Smooth muscle cell (in vitro differentiated cells): ENCODE results near the gene EVA1A. TPM values are rescaled to one million over a fixed set of nuclear protein-coding genes. Genes with fewer than 3 reads are reported as not detected.

Source experiments
- DNase-seq: peaks from one replicate; lab custom pipeline; 2025; ENCODE audit not compliant: unreplicated experiment; lab: John Stamatoyannopoulos, UW
- H2AFZ ChIP-seq: fragments of 200-600 bp; sonication (generic); 2 replicates; pipeline ENCODE4 v1.6.0; 2016; ENCODE audit warnings: antibody characterized with exemption, low read depth, mild to moderate bottlenecking
- H3F3A ChIP-seq: fragments of 200-600 bp; sonication (generic); 2 replicates; pipeline ENCODE4 v1.6.0; 2017; ENCODE audit warnings: antibody characterized with exemption, low read depth
- H3K27ac ChIP-seq: fragments of 200-600 bp; sonication (generic); 2 replicates; pipeline ENCODE4 v1.5.1; 2016; ENCODE audit warnings: low read depth, mild to moderate bottlenecking
- H3K27me3 ChIP-seq: fragments of 200-600 bp; sonication (generic); 2 replicates; pipeline ENCODE4 v1.6.1; 2016; ENCODE audit warnings: low read depth, mild to moderate bottlenecking
- H3K36me3 ChIP-seq: fragments of 200-600 bp; sonication (generic); 2 replicates; pipeline ENCODE4 v1.5.1; 2016; ENCODE audit warnings: low read depth
- H3K4me1 ChIP-seq: fragments of 200-600 bp; sonication (generic); 2 replicates; pipeline ENCODE4 v1.5.1; 2016; ENCODE audit warnings: low read depth
- H3K4me2 ChIP-seq: fragments of 200-600 bp; sonication (generic); 2 replicates; pipeline ENCODE4 v1.6.0; 2016; ENCODE audit warnings: mild to moderate bottlenecking
- H3K4me3 ChIP-seq: fragments of 200-600 bp; sonication (generic); 2 replicates; pipeline ENCODE4 v1.5.1; 2016; ENCODE audit warnings: mild to moderate bottlenecking
- H3K79me2 ChIP-seq: fragments of 200-600 bp; sonication (generic); 2 replicates; pipeline ENCODE4 v1.6.0; 2016; ENCODE audit warnings: low read depth, mild to moderate bottlenecking
- H3K9ac ChIP-seq: fragments of 200-600 bp; sonication (generic); 2 replicates; pipeline ENCODE4 v1.6.0; 2016; ENCODE audit warnings: low read depth
- H3K9me3 ChIP-seq: fragments of 200-600 bp; sonication (generic); replicated peaks from 2 replicates; pipeline ENCODE4 v1.5.1; 2016; ENCODE audit warnings: low read depth
- H4K20me1 ChIP-seq: fragments of 200-600 bp; sonication (generic); 2 replicates; pipeline ENCODE4 v1.6.0; 2016; ENCODE audit warnings: low read depth
- WGBS: methylation state at CpG from one replicate; pipeline ENCODE4 v1.1.7; 2016; ENCODE audit warnings: low lambda C conversion rate; 5-methylcytosine and 5-hydroxymethylcytosine counted together
- polyA plus RNA-seq: library from polyadenylated mRNA; unstranded; fragments of >200 nt; fragmentation: Nextera tagmentation; extraction: Ambion mirVana; gene quantifications from 2 replicates; pipeline ENCODE4 v1.2.1, GENCODE V29; 2016
- total RNA-seq: library from RNA; depleted of rRNA; stranded (reverse); fragments of >200 nt; gene quantifications from 2 replicates; pipeline ENCODE4 v1.2.3, GENCODE V29; 2014
- TF ChIP-seq, protein P1 (sequence below): fragments of 200-600 bp; sonication (generic); IDR thresholded peaks from 2 replicates; pipeline ENCODE4 v1.5.1; 2017; ENCODE audit warnings: borderline replicate concordance, mild to moderate bottlenecking, antibody characterized with exemption; ENCODE audit not compliant: insufficient read depth, poor library complexity, severe bottlenecking

EVA1A gene
- total and polyA plus RNA-seq, 2 experiments from 2014 or later = 84.1 to 89.2 TPM

DNA sequence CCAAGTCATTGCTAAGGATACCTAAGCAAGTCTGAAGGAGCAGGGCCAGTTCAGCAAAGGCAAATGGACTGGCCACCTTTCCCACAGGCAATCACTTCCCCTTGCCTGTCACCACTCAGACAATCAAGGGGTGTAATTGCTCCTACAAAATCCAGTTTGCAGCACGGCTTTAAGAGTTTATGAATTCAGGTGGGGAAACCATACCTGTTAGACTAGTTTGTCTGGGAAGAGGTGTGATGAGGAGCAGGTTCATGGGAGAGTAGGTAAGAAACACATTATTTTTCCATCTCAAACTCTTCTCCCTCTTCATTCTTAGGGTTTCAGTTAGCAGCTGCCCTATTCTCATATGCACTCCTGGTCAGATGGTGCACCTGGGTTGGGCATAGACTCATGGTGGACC is 102.5 kb downstream of the EVA1A start:
- Histone ChIP-seq H3F3A (no peaks in the 10 kb centered on the region), H4K20me1 (no peaks in the 10 kb centered on the region), H3K9ac (no peak overlapping the region), H3K4me2 (no peak overlapping the region), H3K9me3 (no peaks in the 10 kb centered on the region), H3K27me3 (no peaks in the 10 kb centered on the region), H3K27ac (no peak overlapping the region), H3K4me3 (no peak overlapping the region), H2AFZ (no peak overlapping the region), H3K79me2 (no peaks in the 10 kb centered on the region), H3K36me3 (no peaks in the 10 kb centered on the region), H3K4me1 (peaks cover 41% of the 10 kb centered on the region)
- 79% methylated on average over 1 of the region's 1 CpG for WGBS
- no peak for DNase-seq
- TF ChIP-seq, protein P1, sequence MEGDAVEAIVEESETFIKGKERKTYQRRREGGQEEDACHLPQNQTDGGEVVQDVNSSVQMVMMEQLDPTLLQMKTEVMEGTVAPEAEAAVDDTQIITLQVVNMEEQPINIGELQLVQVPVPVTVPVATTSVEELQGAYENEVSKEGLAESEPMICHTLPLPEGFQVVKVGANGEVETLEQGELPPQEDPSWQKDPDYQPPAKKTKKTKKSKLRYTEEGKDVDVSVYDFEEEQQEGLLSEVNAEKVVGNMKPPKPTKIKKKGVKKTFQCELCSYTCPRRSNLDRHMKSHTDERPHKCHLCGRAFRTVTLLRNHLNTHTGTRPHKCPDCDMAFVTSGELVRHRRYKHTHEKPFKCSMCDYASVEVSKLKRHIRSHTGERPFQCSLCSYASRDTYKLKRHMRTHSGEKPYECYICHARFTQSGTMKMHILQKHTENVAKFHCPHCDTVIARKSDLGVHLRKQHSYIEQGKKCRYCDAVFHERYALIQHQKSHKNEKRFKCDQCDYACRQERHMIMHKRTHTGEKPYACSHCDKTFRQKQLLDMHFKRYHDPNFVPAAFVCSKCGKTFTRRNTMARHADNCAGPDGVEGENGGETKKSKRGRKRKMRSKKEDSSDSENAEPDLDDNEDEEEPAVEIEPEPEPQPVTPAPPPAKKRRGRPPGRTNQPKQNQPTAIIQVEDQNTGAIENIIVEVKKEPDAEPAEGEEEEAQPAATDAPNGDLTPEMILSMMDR = no peak

GRCh38 chr2:75456825-75457224 is 103.9 kb downstream of the EVA1A start:
- 75% methylated on average over 4 of the region's 4 CpGs for WGBS

DNA sequence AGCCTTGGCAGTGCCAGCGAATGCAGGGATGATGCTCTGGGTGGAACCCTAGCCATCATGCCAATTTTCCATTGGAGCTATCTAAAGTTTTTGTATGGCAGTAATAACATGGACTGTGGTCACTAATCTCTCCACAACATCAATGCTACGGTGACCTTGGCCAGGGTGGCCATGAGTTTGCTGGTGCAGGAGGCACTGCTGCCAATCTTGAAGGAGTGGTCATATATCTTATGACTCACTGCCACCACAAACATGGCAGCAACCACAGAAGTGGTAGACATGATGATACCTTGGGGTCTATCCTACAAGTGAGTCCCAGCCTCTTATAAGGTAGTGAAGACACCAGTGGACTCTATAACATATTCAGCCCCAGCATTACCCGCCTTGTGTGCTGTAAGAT is 104.6 kb downstream of the EVA1A start:
- no peaks in the 10 kb centered on the region for H3K79me2 ChIP-seq
- H3K9ac ChIP-seq = no peak overlapping the region
- no peaks in the 10 kb centered on the region for H4K20me1 ChIP-seq
- DNase-seq = no peak
- H3F3A ChIP-seq = no peaks in the 10 kb centered on the region
- no peak overlapping the region for H2AFZ ChIP-seq
- no peak overlapping the region for H3K4me3 ChIP-seq
- no peaks in the 10 kb centered on the region for H3K36me3 ChIP-seq
- peaks cover 25% of the 10 kb centered on the region for H3K4me1 ChIP-seq
- no peaks in the 10 kb centered on the region for H3K27me3 ChIP-seq
- H3K4me2 ChIP-seq = no peak overlapping the region
- 99% methylated on average over 3 of the region's 3 CpGs for WGBS
- TF ChIP-seq, protein P1 = no peak
- H3K9me3 ChIP-seq = no peaks in the 10 kb centered on the region
- no peak overlapping the region for H3K27ac ChIP-seq

More at GRCh38 chr2:75456825-75457224, 103.9 kb downstream of the EVA1A start:
- no peak for DNase-seq
- H3K36me3 ChIP-seq = no peaks in the 10 kb centered on the region
- no peak overlapping the region for H3K4me2 ChIP-seq
- no peaks in the 10 kb centered on the region for H3K27me3 ChIP-seq
- H3F3A ChIP-seq = no peaks in the 10 kb centered on the region
- no peak overlapping the region for H3K9ac ChIP-seq
- H3K9me3 ChIP-seq = no peaks in the 10 kb centered on the region
- H3K79me2 ChIP-seq = no peaks in the 10 kb centered on the region
- no peak overlapping the region for H3K27ac ChIP-seq
- TF ChIP-seq, protein P1 = no peak
- no peak overlapping the region for H3K4me3 ChIP-seq
- no peaks in the 10 kb centered on the region for H4K20me1 ChIP-seq
- H3K4me1 ChIP-seq = peaks cover 30% of the 10 kb centered on the region
- H2AFZ ChIP-seq = no peak overlapping the region

- Histone ChIP-seq H2AFZ (no peak overlapping the region), H3K9ac (no peak overlapping the region), H3K79me2 (no peaks in the 10 kb centered on the region), H3K36me3 (no peaks in the 10 kb centered on the region), H3K27me3 (no peaks in the 10 kb centered on the region), H3K9me3 (no peaks in the 10 kb centered on the region), H3K4me1 (peaks cover 25% of the 10 kb centered on the region), H3K4me3 (no peak overlapping the region), H4K20me1 (no peaks in the 10 kb centered on the region), H3K4me2 (no peak overlapping the region), H3F3A (no peaks in the 10 kb centered on the region), H3K27ac (no peak overlapping the region)
- TF ChIP-seq, protein P1 = no peak
- DNase-seq = no peak
- WGBS = 96% methylated on average over 2 of the region's 2 CpGs
Observed at GRCh38 chr2:75454241-75454620, 106.5 kb downstream of the EVA1A start.
